Glomerular visceral epithelial cell (primary cell): ENCODE measurements around the gene CYP4X1.
"Not testable (repeated sequence)": the region's sequence is repeated elsewhere in the genome, so short reads cannot be mapped to it uniquely, and the experiment has no call there.

Source experiments
- DNase-seq: peaks from one replicate; pipeline ENCODE4 v3.0.0-alpha.2; 2016; ENCODE audit errors: extremely low spot score

Gene CYP4X1

GRCh38 chr1:47023268-47024140 is at the start of gene CYP4X1:
Gene CYP4X1, plus strand, starts transcription at chr1:47023669. Its CDS starts 149 bp downstream, at chr1:47023818.
- DNase-seq, result no peak

- DNase-seq, result no peak
Measured at GRCh38 chr1:46983166-46983829, 40.2 kb upstream of the CYP4X1 start.

GRCh38 chr1:46983830-46984586 is 39.5 kb upstream of the CYP4X1 start:
- no peak for DNase-seq

- not testable (repeated sequence) for DNase-seq
Measured at GRCh38 chr1:46990541-46990940, 32.9 kb upstream of the CYP4X1 start.

GRCh38 chr1:46991083-46991923 is 32.2 kb upstream of the CYP4X1 start:
- DNase-seq, result peak; percentile 5

- no peak for DNase-seq
Measured at GRCh38 chr1:46996659-46997281, 26.7 kb upstream of the CYP4X1 start.

- DNase-seq, result no peak
Measured at GRCh38 chr1:47002211-47002610, 21.3 kb upstream of the CYP4X1 start.

- DNase-seq, result no peak
Measured at GRCh38 chr1:47003896-47004403, 19.5 kb upstream of the CYP4X1 start.

- not testable (repeated sequence) for DNase-seq
Measured at GRCh38 chr1:47006437-47006836, 17.0 kb upstream of the CYP4X1 start.

- DNase-seq, result no peak
Measured at GRCh38 chr1:47013293-47013692, 10.2 kb upstream of the CYP4X1 start.

- DNase-seq, result no peak
Measured at GRCh38 chr1:47021070-47021469, 2.4 kb upstream of the CYP4X1 start.

- no peak for DNase-seq
Measured at GRCh38 chr1:47024141-47024801, 802 bp downstream of the CYP4X1 start.

GRCh38 chr1:47030170-47030805 is 6.8 kb downstream of the CYP4X1 start:
- DNase-seq, result no peak

GRCh38 chr1:47031059-47031458 is 7.6 kb downstream of the CYP4X1 start:
- DNase-seq, result no peak

GRCh38 chr1:47031585-47031984 is 8.1 kb downstream of the CYP4X1 start:
- no peak for DNase-seq

GRCh38 chr1:47036764-47037163 is 13.3 kb downstream of the CYP4X1 start:
- no peak for DNase-seq

GRCh38 chr1:47059376-47059775 is 35.9 kb downstream of the CYP4X1 start:
- DNase-seq, result no peak

- no peak for DNase-seq
Measured at GRCh38 chr1:47067097-47067594, 43.7 kb downstream of the CYP4X1 start, which contains the start of gene CYP4Z1. Gene CYP4Z1, plus strand, starts transcription at chr1:47067231. Its CDS starts 260 bp downstream, at chr1:47067491.

GRCh38 chr1:47069080-47069479 is 45.6 kb downstream of the CYP4X1 start:
- DNase-seq, result not testable (repeated sequence)
